Thoracic aorta (tissue), 2 donors: ENCODE results near the gene TIGD1. TPM values are rescaled to one million over a fixed set of nuclear protein-coding genes. Genes with fewer than 3 reads are reported as not detected.
A peak's percentile ranks its signal among the peaks of the same experiment; 100 is the strongest.

Experiments used
- ATAC-seq: fragments of 150-250 bp; one replicate; pipeline ENCODE4 v1.8.0; 2017; ENCODE audit warnings: low read depth; ENCODE audit not compliant: insufficient number of reproducible peaks, low FRiP score
- DNase-seq: peaks from one replicate; pipeline ENCODE4 v3.0.0-alpha.2; 2020; ENCODE audit warnings: low spot score
- H3K27ac ChIP-seq, 2 donors: fragments of 200-600 bp; sonication (generic); 1 replicate in 1 of 2; 2 replicates in 1 of 2; pipeline ENCODE4 v1.5.1; 2016; ENCODE audit warnings: mild to moderate bottlenecking in 2 of 2, moderate library complexity in 2 of 2
- H3K27me3 ChIP-seq: fragments of 200-600 bp; sonication (generic); replicated peaks from 2 replicates; pipeline ENCODE4 v1.6.0; 2016; ENCODE audit warnings: mild to moderate bottlenecking; ENCODE audit not compliant: insufficient read depth
- H3K36me3 ChIP-seq: fragments of 200-600 bp; sonication (generic); one replicate; pipeline ENCODE4 v1.5.1; 2016
- H3K4me1 ChIP-seq, 2 donors: fragments of 200-600 bp; sonication (generic); 1 replicate in 1 of 2; 2 replicates in 1 of 2; pipeline versions ENCODE4 v1.5.1 to v1.6.0; 2016; ENCODE audit warnings: low read depth in 2 of 2, mild to moderate bottlenecking in 1 of 2; ENCODE audit not compliant: control insufficient read depth in 1 of 2
- H3K4me3 ChIP-seq: fragments of 200-600 bp; sonication (generic); 2 replicates; pipeline ENCODE4 v1.5.1; 2016; ENCODE audit warnings: mild to moderate bottlenecking
- H3K9me3 ChIP-seq: fragments of 200-600 bp; sonication (generic); 2 replicates; pipeline ENCODE4 v1.5.1; 2016
- total RNA-seq, 2 donors: library from RNA; depleted of rRNA; stranded (reverse); fragments of >200 nt; gene quantifications; one replicate each; pipeline versions ENCODE4 v1.1.0 to v1.2.3, GENCODE V29; 2016
- TF ChIP-seq, protein P1 (sequence below): fragments of 200-600 bp; sonication (generic); IDR thresholded peaks from one replicate; pipeline ENCODE4 v1.5.1; 2019; ENCODE audit warnings: antibody characterized with exemption

Gene TIGD1
- 1 to 10 TPM; 1.8 to 3.1 TPM for total RNA-seq

DNA sequence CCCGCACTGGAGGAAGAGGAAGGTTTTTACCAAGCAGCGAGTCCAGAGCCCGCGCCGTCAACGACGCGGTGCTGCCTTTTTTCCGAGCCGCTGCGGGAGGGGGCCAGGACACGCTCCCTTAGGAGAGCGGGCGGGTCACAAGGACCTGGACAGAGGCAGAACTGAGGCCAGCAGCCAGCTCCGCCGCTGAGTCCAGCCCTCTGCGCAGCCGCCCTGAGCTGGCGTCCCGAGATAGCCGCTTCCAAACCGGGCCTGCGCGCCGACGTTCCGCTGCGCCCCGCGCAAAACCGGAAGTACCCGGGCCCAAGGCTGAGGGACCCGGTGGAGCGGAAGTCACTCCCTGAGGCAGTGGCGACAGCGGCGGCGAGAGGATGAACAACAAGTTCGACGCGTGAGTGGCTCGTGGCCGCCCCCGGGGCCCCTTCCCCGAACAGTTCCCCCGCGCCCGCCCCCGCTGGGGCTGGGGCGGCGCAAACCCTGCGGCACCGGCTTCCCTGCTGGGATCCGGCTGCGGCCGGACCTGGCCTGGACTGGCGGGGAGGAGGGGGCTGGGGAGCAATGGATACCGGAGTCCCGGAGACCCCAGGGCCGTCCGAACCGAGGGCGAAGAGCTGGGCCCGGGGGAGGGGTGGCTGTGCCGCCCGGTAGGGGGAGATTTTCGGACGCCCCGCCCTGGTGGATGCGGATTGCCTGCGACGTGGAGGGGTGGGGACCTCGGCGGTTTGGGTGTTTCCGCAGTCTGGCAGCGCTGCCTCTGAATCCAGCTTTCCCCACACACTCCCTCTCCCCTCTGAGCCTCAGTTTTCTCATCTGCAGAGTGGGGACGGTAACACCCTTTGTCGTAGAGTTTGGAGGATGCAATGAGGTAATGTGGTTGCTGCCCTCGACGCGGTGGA lies at the start of gene TIGD1, which contains the start of gene EIF4E2:
TIGD1 (minus strand) TSS at position 204 of the 896 bp plus-strand sequence. CDS start 675 bp downstream, outside the sequence.
EIF4E2 (plus strand) TSS at position 336 of the 896 bp plus-strand sequence; CDS start at position 372, 36 bp downstream.
- Histone ChIP-seq H3K4me3 (peak within 1 kb of the TSS; percentile 94), H3K9me3 (no peaks in the 10 kb centered on the region), H3K27ac (peak within 1 kb of the TSS; percentile 98 to 99), H3K36me3 (no peaks in the 10 kb centered on the region), H3K4me1 (peaks cover 17 to 50% of the 10 kb centered on the region in 2 donors), H3K27me3 (no peaks in the 10 kb centered on the region)
- TF ChIP-seq, protein P1, sequence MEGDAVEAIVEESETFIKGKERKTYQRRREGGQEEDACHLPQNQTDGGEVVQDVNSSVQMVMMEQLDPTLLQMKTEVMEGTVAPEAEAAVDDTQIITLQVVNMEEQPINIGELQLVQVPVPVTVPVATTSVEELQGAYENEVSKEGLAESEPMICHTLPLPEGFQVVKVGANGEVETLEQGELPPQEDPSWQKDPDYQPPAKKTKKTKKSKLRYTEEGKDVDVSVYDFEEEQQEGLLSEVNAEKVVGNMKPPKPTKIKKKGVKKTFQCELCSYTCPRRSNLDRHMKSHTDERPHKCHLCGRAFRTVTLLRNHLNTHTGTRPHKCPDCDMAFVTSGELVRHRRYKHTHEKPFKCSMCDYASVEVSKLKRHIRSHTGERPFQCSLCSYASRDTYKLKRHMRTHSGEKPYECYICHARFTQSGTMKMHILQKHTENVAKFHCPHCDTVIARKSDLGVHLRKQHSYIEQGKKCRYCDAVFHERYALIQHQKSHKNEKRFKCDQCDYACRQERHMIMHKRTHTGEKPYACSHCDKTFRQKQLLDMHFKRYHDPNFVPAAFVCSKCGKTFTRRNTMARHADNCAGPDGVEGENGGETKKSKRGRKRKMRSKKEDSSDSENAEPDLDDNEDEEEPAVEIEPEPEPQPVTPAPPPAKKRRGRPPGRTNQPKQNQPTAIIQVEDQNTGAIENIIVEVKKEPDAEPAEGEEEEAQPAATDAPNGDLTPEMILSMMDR, result peak; percentile 37
- ATAC-seq (peak; percentile 80), DNase-seq (peak; percentile 70)

GRCh38 chr2:232598293-232598692 lies 47.9 kb upstream of the TIGD1 start:
- DNase-seq (no peak), ATAC-seq (no peak)
- H3K4me1 ChIP-seq, result peaks cover under 1 to 4% of the 10 kb centered on the region in 2 donors
- TF ChIP-seq, protein P1, result no peak
- H3K4me3 ChIP-seq, result no peak overlapping the region
- H3K9me3 ChIP-seq, result no peaks in the 10 kb centered on the region
- no peaks in the 10 kb centered on the region for H3K36me3 ChIP-seq
- no peaks in the 10 kb centered on the region for H3K27me3 ChIP-seq
- no peak overlapping the region for H3K27ac ChIP-seq

- ATAC-seq (no peak), DNase-seq (no peak)
- Histone ChIP-seq H3K4me1 (peaks cover 6 to 11% of the 10 kb centered on the region in 2 donors), H3K36me3 (no peaks in the 10 kb centered on the region), H3K27ac (no peak overlapping the region), H3K27me3 (no peaks in the 10 kb centered on the region), H3K9me3 (no peaks in the 10 kb centered on the region), H3K4me3 (no peak overlapping the region)
- TF ChIP-seq, protein P1, result no peak
Measured at GRCh38 chr2:232597362-232598079, 47.2 kb upstream of the TIGD1 start.

- Histone ChIP-seq H3K4me3 (no peak overlapping the region), H3K36me3 (no peaks in the 10 kb centered on the region), H3K27me3 (no peaks in the 10 kb centered on the region), H3K9me3 (no peaks in the 10 kb centered on the region), H3K4me1 (peaks cover 14 to 25% of the 10 kb centered on the region in 2 donors), H3K27ac (no peak overlapping the region)
- TF ChIP-seq, protein P1, result no peak
- ATAC-seq (no peak), DNase-seq (no peak)
Measured at GRCh38 chr2:232593982-232594381, 43.6 kb upstream of the TIGD1 start.
